HEK293 (cell line): ENCODE data around the gene RNF121.

Experiments
- BCL6B ChIP-seq: fragments of 450-650 bp; formaldehyde crosslinking; IDR thresholded peaks from 2 replicates; pipeline ENCODE4 v1.5.1; 2017; ENCODE audit warnings: missing biosample characterization, missing genetic modification characterization
- SETDB1 ChIP-seq: IDR thresholded peaks from one replicate; pipeline ENCODE4 v1.6.1; 2017; ENCODE audit warnings: mild to moderate bottlenecking, low read length, moderate library complexity, mixed read lengths; ENCODE audit not compliant: insufficient read length
- TCF7L2 ChIP-seq: IDR thresholded peaks from 2 replicates; pipeline ENCODE4 v1.6.1; 2011; ENCODE audit warnings: low read depth, mild to moderate bottlenecking, inconsistent platforms, low read length, moderate library complexity, borderline replicate concordance
- ZBTB7A ChIP-seq: fragments of 450-650 bp; formaldehyde crosslinking; IDR thresholded peaks from 2 replicates; pipeline ENCODE4 v1.5.1; 2016; ENCODE audit warnings: low read depth, missing biosample characterization, missing genetic modification characterization
- ZFP37 ChIP-seq: fragments of 450-650 bp; formaldehyde crosslinking; IDR thresholded peaks from 2 replicates; pipeline ENCODE4 v1.5.1; 2016; ENCODE audit warnings: missing biosample characterization, missing genetic modification characterization
- ZNF148 ChIP-seq: fragments of 450-650 bp; formaldehyde crosslinking; IDR thresholded peaks from 2 replicates; pipeline ENCODE4 v1.5.0; 2017; ENCODE audit warnings: missing biosample characterization, missing genetic modification characterization, borderline replicate concordance
- ZNF571 ChIP-seq: fragments of 450-650 bp; formaldehyde crosslinking; IDR thresholded peaks from 2 replicates; pipeline ENCODE4 v1.5.0; 2017; ENCODE audit warnings: missing biosample characterization, missing genetic modification characterization
- TF ChIP-seq, protein P1 (sequence below): fragments of 450-650 bp; formaldehyde crosslinking; IDR thresholded peaks from 2 replicates; pipeline ENCODE4 v1.5.1; 2016; ENCODE audit warnings: missing biosample characterization, missing genetic modification characterization

DNA sequence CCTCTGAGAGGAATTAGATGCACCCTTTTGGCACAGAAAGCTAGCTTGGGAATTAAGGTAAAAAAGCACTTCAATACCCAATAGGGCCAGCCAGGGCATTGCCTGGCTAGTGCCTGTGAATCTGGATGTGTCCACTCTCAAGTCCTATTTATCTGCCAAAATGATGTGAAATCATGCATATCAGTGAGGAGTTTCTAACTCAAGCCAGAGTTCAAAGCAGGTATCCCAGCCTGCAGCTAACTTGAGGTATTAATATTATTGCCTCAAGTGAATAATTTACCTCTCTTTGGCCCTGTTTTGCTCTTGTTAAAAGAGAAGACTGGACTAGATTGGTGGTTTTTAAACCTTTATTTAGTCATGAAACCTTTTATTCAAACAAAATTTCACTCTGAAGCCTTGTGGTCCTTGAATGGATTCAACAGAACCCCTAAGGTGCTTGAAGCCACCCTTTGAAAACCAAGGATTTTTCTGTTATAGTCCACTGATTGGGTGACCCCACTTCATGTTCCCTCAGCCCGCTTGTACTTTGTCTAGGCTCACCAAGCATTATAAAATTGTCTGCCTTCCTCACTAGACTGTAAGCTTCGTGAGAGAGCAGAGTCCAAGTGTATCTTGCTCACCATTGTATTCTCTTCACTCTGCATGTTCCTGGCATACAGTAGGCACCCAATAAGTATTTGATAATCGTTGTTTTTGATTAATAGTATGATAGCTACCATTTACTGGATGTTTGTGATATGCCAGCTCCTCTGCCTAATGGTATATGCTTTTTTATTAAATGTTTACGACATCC, 4.5 kb downstream of the RNF121 start:
- TF ChIP-seq, protein P1, sequence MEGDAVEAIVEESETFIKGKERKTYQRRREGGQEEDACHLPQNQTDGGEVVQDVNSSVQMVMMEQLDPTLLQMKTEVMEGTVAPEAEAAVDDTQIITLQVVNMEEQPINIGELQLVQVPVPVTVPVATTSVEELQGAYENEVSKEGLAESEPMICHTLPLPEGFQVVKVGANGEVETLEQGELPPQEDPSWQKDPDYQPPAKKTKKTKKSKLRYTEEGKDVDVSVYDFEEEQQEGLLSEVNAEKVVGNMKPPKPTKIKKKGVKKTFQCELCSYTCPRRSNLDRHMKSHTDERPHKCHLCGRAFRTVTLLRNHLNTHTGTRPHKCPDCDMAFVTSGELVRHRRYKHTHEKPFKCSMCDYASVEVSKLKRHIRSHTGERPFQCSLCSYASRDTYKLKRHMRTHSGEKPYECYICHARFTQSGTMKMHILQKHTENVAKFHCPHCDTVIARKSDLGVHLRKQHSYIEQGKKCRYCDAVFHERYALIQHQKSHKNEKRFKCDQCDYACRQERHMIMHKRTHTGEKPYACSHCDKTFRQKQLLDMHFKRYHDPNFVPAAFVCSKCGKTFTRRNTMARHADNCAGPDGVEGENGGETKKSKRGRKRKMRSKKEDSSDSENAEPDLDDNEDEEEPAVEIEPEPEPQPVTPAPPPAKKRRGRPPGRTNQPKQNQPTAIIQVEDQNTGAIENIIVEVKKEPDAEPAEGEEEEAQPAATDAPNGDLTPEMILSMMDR (tag by site-specific recombination) = no peak
- TF ChIP-seq ZFP37 (tag by site-specific recombination) (no peak), TCF7L2 (no peak), ZNF571 (no peak), SETDB1 (no peak), ZBTB7A (tag by site-specific recombination) (no peak), ZNF148 (tag by site-specific recombination) (no peak), BCL6B (no peak)
